ENCODE measurements around the gene PTPRA.
"Not testable (repeated sequence)": the region's sequence is repeated elsewhere in the genome, so short reads cannot be mapped to it uniquely, and the experiment has no call there.

Gene PTPRA

GRCh38 chr20:2873010-2873746 is at the start of gene PTPRA:
PTPRA (plus strand) TSS chr20:2873481; CDS start chr20:2964278, 90,797 bp downstream.
- peak; percentile 96 for DNase-seq

- no peak for DNase-seq
Observed at GRCh38 chr20:2825761-2826160, 47.5 kb upstream of the PTPRA start.

- no peak for DNase-seq
Observed at GRCh38 chr20:2826655-2827054, 46.6 kb upstream of the PTPRA start.

GRCh38 chr20:2829376-2829775 is 43.9 kb upstream of the PTPRA start:
- DNase-seq = no peak

GRCh38 chr20:2831206-2831605 is 42.1 kb upstream of the PTPRA start:
- not testable (repeated sequence) for DNase-seq

GRCh38 chr20:2833761-2834160 is 39.5 kb upstream of the PTPRA start:
- DNase-seq = no peak

GRCh38 chr20:2834401-2835110 is 38.7 kb upstream of the PTPRA start:
- DNase-seq = no peak

- DNase-seq = no peak
Observed at GRCh38 chr20:2835331-2835796, 37.9 kb upstream of the PTPRA start.

- no peak for DNase-seq
Observed at GRCh38 chr20:2836035-2836434, 37.2 kb upstream of the PTPRA start.

GRCh38 chr20:2837221-2837960 is 35.9 kb upstream of the PTPRA start:
- DNase-seq = no peak

- peak; percentile 55 for DNase-seq
Observed at GRCh38 chr20:2838170-2838797, 35.0 kb upstream of the PTPRA start.

- no peak for DNase-seq
Observed at GRCh38 chr20:2838847-2839671, 34.2 kb upstream of the PTPRA start.

GRCh38 chr20:2839732-2840137 is 33.5 kb upstream of the PTPRA start:
- DNase-seq = no peak

GRCh38 chr20:2840138-2840966 is 32.9 kb upstream of the PTPRA start, which contains the start of the genes PCED1A and VPS16:
PCED1A (minus strand) TSS chr20:2840655; CDS start chr20:2839912, 743 bp downstream.
VPS16 (plus strand) TSS chr20:2840745; CDS start chr20:2840775, 30 bp downstream.
- peak; percentile 98 for DNase-seq

GRCh38 chr20:2840967-2841531 is 32.2 kb upstream of the PTPRA start:
- DNase-seq = no peak

- DNase-seq = no peak
Observed at GRCh38 chr20:2845607-2846006, 27.7 kb upstream of the PTPRA start.

GRCh38 chr20:2846698-2847097 is 26.6 kb upstream of the PTPRA start:
- DNase-seq = no peak

- DNase-seq = no peak
Observed at GRCh38 chr20:2847802-2848201, 25.5 kb upstream of the PTPRA start.

GRCh38 chr20:2849529-2849928 is 23.8 kb upstream of the PTPRA start:
- DNase-seq = no peak

GRCh38 chr20:2851086-2851485 is 22.2 kb upstream of the PTPRA start:
- DNase-seq = peak; percentile 53

GRCh38 chr20:2858591-2858990 is 14.7 kb upstream of the PTPRA start:
- no peak for DNase-seq
